Measurements from ENCODE around the gene NAT8L.
"Not testable (repeated sequence)": the region's sequence is repeated elsewhere in the genome, so short reads cannot be mapped to it uniquely, and the experiment has no call there.

GRCh38 chr4:2021358-2022018 is 37.6 kb upstream of the NAT8L start:
- TF ChIP-seq CTCF (conservative IDR thresholded peaks at IDR 0.05); ZFX (IDR thresholded peaks at IDR 0.05): not testable (repeated sequence)
